GM21390 (cell line): ENCODE data around the gene GKN2.

Experiments used
- ATAC-seq: cut with Tn5 transposase; IDR thresholded peaks from one replicate; pipeline ENCODE4 v1.9.1; 2021; ENCODE audit not compliant: unreplicated experiment

Gene GKN2, protein sequence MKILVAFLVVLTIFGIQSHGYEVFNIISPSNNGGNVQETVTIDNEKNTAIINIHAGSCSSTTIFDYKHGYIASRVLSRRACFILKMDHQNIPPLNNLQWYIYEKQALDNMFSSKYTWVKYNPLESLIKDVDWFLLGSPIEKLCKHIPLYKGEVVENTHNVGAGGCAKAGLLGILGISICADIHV

DNA sequence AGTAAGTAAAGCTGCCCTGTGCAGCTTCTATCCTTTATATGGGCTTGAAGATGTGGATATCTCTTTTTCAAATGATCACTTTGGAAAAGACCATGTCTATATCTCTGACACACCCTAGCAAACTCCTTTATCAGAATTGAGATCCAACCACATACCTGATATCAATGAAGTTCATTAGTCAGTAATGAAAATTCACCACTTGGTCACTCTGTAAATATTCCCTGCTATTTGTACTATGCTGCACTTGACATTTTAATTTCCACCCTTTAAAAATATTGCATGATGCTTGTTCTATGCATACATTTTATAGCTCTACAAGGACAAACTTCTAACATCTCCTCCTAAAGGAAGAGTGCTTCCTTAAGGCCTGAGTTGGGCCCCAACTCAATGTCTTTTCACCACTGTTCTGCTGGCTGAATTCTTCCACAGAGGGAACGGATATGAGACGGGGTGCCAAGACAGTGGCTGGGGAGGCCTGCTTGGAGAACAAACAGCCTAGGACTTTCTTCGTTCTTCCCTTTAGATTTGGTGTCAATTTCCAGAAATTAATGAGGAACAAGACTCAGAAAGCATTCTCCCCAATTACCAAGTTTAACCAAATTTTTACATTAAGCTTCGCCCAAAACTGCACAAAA is at the start of gene GKN2:
GKN2 (minus strand) TSS at position 7 of the 635 bp plus-strand sequence. CDS start 32 bp downstream, outside the sequence.
- ATAC-seq: no peak

DNA sequence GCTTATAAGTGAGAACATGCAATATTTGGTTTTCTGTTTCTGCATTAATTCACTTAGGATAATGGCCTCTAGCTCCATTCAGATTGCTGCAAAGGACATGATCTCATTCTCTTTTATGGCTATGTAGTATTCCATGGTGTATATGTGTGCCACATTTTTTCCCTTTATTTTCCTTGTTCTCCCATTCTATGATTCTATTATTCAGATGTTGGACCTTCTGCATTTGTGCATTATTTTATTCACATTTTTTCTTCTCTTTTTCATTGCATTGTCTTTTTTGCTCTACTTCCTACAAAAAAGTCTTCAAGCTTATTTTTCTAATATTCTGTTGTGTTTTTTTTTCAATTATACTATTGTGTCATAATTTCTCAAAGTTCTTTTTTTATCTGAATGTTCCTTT is 49.2 kb upstream of the GKN2 start:
- ATAC-seq: no peak

DNA sequence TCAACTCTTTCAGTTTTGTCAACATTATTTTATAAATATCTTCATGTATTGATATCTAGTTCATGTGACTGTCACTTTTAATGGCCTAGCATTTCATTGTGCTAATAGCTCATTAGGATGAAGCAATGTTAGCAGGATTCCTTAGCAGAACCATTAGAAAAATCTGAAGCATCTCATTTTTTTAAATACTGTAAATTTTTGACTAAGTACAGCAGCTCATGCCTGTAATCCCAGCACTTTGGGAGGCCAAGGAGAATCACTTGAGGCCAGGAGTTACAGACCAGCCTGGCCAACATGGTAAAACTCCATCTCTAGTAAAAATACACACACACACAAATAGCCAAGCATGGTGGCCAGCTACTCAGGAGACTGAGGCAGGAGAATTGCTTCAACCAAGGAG is 44.7 kb upstream of the GKN2 start:
- no peak for ATAC-seq

DNA sequence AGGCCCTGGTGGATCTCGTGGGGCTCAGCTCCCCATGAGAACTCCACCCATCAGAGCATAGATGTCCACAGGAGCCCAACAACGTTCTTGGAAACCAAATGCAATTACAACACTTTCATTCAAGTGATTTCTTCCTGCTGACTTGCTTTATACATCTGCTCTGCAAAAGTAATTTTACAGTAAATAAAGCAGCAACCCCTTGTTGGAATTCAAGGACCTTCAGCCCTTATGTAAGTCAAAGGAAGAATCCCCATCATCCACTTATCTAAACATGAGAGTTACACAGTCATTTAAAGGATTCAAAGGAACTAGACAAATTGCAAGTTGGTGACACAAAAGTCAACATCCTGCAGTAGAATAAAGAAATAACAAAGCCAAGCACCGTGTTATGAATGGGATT is 43.2 kb upstream of the GKN2 start:
- no peak for ATAC-seq

DNA sequence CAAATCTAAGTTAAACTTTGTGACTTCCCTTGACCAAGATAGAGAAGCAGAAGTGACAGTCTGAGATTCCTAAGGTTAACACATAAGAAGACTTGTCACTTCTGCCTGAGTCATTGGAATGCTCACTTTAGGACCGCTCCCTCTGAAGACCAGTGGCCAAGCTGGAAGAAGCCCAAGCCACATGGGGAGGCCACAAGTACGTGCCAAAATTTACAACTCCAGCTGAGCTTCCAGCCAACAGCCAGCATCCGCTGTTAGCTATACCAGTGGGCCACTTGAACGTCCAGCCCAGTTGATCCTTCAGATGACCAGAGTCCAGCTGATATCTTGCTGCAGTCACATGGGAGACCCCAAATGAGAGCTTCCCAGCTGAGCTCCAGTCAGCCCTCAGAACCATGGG is 42.2 kb upstream of the GKN2 start:
- no peak for ATAC-seq

DNA sequence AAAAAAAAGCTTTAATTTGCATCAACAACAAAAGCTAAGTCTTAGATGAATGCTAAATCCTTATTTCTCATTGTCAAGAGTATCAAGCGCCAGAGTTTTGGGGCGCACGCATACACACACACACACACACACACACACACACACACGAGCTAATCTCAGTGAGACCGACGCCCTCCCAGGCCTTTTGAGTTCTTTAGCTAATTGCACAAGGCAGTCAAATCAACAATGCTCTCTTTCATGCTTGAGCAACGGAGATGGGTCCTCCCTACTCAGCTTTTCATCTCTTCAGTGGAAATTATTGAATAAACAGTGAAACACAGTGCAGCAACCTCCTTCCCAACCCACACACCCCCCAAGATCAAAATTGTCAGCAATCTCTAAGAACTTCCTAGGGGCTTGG is 41.0 kb upstream of the GKN2 start:
- no peak for ATAC-seq

DNA sequence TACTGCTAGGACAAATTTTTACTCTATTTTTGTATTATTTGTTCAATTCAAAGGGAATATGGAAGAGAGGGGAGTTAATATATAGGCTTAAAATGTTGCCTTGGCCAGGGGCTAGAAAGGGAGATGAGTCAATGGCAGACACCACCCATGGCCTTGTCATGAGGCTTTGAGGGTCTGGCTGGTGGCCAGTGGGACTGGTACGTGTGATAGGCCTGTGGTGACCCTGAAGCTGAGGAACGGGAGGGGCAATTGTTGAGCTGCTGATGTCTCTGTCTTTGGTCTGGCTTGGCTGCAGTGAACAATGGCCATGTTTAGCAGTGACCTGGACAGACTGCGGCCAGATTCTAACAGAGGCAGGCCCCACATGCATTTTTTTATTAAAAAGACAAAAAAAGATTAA is 40.2 kb upstream of the GKN2 start:
- ATAC-seq: no peak

DNA sequence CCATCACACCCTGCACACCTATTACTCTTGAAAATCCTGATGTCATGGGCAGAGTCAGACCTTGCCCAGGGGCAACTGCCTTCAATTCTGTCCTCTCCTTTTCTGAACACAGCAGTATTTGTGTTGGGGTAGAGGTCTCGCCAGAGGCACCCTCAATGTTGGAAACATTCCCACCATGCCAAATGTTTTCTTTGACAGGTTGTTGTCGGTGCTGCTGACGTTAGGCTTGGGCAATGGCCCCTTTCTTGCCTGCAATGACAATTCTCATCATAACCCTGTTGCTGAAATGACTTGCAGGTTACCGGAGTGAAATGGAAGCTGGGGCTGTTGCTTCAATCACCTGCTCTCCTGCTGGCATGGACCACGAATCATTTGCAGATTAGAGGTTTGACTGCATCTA is 39.6 kb upstream of the GKN2 start:
- ATAC-seq: no peak

DNA sequence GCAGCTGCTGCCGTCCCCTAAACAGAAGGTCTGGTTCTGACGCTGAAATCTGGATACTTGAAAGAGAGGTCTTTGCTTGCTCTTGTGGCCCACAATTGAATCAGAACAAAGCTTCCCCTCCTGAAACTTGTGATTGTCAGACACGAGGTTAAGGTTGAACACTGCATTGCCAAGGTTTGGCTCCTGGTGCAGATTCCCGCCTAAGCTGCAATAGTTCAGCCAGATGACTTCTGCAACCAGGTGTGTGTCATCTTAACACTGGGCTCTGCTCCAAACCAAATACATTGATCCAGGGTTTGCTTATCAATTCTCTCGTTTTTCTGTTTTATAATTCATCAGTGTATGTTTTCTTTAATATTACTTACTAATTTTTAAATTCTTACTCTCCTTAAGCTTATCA is 36.3 kb upstream of the GKN2 start:
- ATAC-seq: no peak

DNA sequence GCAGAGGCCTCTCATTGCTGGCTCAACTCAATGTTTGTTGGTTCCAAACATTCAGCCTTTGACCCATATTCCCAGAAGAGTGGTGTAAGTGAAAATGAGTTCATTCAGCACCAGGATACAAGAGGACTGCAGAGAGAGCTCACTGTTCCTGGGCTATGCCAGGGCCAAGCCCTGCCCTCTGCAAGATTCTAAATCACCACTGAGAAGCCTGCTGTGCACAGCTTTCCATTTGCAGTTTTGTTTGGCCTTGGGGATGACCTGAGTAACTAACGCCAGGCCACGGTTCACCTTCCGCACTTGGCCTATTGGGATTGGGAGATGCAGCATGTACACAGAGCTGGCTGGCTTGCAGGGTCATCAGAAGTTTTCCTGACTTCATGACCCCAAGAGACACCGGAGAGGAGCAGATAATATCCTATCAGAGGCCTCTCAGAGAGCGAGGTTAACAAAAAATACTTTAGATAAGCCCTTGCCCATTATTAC is 34.4 kb upstream of the GKN2 start:
- no peak for ATAC-seq

DNA sequence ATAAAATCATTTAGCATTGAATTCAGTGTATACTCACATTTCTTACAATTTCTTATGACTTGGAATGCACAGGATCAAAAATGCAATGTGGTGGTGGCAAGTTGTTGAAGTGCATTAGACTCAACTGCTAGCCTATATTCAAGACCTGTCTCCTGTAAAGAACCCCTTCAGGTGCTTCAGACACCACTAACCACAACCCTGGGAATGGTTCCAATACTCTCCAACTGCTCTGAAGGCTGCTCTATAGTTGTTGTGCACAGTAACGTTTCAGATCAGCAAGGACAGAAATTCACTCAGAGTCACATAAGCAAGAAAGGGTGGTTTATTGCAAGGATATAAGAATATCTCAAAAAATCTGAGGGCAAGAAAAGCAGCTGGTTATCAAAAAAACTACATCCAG is 28.3 kb upstream of the GKN2 start:
- no peak for ATAC-seq

DNA sequence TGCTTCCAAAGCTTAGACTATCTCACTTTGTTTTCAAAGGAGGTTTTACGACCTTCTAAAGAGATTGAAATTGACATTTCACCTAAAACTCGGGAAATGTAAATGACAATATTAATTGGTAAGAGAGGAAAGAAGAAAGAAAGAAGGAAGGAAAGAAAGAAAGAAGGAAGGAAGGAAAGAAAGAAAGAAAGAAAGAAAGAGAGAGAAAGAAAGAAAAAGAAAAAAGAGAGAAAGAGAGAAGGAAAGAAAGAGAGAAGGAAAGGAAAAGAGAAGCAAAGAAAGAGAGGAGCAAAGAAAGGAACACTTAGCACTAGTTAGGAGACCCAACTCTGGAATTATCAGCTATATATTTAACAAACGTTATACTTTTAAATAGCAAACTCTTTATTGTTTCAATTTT is 25.4 kb upstream of the GKN2 start:
- ATAC-seq: no peak

DNA sequence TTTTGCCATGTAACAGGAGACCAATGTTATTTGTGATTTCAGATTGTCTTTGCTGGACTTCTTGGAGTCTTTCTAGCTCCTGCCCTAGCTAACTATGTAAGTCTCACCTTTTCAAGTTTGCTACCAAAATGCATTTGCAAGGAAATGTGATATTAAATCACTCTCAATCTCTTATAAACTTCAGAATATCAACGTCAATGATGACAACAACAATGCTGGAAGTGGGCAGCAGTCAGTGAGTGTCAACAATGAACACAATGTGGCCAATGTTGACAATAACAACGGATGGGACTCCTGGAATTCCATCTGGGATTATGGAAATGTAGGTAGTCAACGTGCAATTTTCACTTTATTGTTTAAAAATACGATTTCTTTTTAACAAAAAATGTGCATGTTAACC is 24.8 kb upstream of the GKN2 start:
- no peak for ATAC-seq

DNA sequence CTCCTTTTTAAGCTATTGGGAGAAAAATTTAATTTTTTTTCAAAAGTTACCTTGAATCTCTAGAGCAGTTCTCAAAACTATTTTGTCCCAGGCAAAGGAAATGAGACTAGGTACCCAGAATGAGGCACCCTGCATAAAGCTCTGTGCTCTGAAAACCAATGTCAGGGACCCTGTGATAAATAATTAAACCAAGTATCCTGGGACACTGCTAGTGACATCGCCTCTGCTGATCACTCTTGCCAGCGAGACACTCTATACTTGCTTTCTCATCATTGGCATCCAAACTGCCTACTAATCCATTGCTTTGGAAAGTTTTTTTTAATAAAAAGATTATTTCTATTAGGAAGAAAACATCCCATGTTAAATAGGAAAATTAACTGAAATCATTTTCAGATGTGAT is 23.2 kb upstream of the GKN2 start:
- ATAC-seq: no peak

DNA sequence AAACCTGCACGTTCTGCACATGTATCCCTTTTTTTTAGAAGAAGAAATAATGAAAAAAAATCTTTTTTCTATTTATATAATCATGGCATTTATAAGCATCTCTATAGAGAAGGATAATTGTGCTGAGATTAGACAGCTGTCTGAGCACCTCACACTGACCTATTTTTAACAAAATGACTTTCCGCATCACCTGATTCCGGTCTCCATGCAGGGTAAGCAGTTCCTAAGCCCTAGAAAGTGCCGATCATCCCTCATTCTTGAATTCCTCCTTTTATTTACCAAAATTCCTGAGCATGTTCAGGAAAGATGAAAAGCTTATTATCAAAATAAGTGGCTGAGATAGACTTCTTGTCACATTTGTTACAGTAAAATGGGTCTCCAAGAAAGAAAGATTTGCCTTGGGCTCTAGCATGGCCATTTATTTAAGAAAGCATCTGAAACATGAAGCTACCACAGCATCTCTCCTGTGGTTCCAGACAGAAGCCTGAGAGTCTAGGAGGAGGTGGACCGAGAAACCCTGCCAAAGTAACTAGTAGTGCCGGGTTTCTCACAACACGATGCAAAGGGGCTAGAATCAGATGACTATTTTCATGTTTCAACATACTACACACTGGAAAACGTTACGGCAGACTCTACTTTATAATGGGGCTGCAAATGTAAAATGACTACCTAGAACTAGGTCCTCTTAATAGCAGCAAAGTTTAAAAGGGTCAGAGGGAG is 22.4 kb upstream of the GKN2 start:
- ATAC-seq: no peak

DNA sequence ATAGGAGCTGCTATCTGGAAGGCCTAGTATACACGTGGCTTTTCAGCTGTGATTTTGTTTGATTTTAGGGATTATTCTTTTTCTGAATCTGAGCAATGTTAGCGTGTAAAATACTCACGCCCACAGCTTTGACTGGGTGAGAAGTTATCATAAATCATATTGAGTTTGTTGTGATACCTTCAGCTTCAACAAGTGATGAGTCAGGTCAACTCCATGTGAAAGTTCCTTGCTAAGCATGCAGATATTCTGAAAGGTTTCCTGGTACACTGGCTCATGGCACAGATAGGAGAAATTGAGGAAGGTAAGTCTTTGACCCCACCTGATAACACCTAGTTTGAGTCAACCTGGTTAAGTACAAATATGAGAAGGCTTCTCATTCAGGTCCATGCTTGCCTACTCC is 21.6 kb upstream of the GKN2 start, which contains the start of gene GKN1:
GKN1 (plus strand) TSS at position 386 of the 400 bp plus-strand sequence. CDS start 42 bp downstream, outside the sequence.
- no peak for ATAC-seq

DNA sequence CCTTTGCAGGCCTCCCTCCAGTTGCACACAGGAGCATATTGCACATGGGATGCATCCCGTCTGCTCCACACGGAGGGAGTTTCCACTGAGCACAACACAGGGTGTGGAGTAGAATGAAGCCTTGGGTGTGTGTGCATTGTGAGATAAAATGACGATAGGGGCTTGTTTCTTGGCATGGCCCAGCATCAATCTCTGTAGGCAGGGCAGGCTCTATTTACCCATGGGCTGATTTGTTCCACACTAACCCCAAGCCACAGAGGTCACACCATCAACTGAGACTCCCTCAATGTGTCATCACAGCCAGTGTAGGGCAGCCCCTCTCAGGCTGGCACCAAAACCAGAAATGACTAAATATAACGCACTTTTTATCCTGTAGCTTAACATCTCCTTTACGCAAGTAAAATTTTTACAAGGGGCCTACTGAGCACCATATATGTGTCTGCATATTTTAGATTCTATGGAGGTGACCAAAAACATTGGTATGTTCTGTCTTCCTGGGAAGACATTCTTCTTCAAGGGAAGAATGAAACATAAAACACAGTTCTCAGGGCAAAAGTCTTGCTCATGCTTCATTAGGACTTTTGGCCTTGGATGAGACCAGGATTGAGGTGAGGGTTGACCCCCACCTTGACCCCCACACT is 19.0 kb upstream of the GKN2 start:
- ATAC-seq: no peak

DNA sequence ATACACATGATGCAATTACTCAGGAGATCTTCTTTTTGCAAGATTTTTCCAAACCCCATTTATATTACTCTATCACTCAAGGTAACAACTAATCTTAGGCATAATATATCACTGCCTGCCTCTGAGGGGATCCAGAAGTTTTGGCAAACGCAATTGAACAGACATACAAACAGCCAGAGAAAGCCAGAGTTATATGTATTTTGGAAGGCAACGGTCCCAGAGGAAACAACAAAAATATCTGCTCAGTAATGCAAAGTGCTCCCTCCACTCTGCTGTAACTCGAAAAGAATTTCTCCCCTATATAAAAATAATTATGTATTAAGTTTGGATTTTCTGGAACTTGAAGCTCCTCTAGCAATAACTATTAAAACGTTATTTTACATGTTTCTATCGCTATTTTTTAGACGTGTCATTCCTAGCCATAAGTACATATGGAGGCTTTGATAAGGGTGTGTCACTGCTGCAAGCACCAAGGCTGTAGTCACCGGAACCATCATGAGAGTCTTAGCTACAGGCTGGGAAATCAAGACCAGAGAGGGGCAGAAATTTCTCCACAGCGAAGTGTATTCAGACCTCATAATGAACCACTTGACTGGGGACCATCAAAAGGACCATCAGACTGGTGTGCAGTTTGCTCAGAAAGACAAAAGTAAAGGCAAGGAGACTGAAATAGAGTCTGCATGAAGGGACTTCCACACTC is 18.0 kb upstream of the GKN2 start:
- no peak for ATAC-seq

DNA sequence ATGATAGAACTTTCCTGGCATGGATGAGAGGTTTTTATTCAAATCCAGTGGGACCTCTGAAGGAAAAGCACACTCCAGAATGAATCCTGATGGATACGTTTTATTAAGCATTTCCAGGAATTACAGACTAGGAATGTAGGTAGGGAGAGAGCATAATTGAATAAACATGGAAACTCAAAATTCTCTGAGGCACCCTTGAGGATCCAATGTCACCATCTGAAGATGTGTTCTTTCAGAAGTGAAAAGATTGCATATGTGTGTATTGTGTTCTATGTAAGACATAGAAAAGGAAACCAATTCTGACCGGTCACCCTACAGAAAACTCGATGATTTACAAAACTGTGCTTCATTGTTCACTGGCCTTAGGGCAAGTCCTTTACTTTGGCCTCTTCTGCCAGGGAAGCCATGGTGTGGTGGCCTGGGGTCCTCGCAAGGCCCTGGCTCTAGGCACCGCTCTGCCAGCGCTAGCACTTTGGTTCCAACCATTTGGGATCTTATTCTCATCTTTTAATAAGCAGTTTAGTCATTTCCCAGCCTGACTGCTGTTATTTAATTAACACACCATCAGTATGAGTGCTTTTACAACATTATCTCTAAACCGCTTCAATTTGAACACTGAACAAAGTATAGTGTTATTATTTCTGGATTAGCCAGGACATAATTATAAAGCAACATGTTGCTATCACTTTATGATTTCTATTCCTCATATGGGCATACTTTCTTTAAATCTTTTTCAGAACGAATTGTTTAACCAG is 17.2 kb upstream of the GKN2 start:
- no peak for ATAC-seq

DNA sequence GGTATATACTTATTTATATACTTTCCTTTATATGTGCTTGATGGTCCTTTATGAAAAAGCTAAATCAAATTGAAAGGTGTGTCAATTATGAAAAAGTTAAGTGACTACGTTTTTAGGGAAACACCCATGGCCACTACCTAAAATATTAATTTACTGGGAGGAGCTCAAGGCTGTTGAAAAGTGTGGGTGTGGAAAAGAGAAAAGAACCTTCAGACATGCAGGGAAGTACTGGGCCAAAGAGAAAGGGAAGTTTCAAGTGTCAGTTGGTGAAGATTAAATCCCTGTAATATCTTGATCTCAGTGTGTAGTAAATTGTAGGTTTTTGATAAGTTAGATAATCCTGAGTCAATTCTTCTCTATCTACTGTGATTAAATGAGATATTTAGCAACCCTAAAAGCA is 15.5 kb upstream of the GKN2 start:
- ATAC-seq: no peak
